NCI-H2171 (cell line): ENCODE data around the gene ZNHIT3.
"Not testable (repeated sequence)": the region's sequence is repeated elsewhere in the genome, so short reads cannot be mapped to it uniquely, and the experiment has no call there.

Source experiments
- DNase-seq: peaks from one replicate; lab custom pipeline; 2025; lab: John Stamatoyannopoulos, UW

Gene ZNHIT3

DNA sequence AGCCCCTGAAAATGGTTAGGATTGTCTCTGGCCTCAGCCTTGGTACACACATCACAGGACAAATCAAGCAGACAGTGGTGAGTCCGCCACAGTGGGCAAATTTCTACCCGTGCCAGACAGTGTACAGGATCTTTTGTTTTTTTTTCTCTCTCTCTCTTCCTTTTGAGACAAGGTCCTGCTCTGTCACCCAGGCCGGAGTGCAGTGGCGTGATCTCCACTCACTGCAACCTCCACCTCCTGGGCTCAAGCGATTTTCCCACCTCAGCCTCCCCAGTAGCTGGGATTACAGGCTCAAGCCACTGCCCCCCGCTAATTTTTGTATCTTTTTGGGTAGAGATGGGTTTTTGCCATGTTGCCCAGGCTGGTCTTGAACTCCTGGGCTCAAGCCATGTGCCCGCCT is 2.5 kb upstream of the ZNHIT3 start:
- not testable (repeated sequence) for DNase-seq

GRCh38 chr17:36485027-36485426 is 1.5 kb upstream of the ZNHIT3 start:
- no peak for DNase-seq

DNA sequence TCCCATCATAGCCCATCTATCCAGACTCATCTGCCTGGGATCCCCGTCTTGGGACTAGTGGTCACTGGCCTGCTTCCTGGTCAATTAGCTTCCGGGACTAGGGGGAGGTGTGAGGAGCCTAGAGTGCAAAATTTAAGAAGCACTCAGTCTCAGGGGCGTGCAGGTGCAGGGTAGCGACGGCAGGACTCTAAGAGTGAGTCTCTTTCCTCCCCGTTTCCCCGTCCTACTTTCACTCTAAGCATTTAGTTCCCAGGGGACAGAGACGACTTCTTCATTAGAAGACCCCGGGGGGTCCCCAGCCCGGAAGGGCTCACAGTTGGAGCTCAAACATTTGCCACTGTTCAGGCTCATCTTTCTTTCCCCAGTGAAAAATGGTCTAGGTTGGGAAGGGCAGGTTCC is 677 bp upstream of the ZNHIT3 start:
- no peak for DNase-seq

GRCh38 chr17:36493956-36494355 is 7.5 kb downstream of the ZNHIT3 start:
- DNase-seq: no peak

DNA sequence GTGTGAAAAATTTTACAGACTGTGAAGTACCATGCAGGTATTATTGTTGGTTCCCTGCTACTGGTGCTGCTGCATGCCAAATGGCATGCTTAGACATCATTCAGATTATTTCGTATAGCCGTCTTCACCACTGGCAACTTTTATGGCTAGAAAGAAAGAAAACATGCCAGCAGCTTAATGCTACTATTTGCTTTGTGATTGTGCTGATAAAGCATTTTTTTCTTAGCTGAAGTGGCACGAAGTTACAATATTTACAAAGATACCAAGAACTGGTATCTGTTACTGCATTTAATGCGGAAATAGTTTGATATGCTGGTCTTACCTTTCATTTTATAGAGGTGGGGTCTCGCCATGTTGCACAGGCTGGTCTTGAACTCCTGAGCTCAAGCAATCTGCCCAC is 8.2 kb downstream of the ZNHIT3 start:
- no peak for DNase-seq

DNA sequence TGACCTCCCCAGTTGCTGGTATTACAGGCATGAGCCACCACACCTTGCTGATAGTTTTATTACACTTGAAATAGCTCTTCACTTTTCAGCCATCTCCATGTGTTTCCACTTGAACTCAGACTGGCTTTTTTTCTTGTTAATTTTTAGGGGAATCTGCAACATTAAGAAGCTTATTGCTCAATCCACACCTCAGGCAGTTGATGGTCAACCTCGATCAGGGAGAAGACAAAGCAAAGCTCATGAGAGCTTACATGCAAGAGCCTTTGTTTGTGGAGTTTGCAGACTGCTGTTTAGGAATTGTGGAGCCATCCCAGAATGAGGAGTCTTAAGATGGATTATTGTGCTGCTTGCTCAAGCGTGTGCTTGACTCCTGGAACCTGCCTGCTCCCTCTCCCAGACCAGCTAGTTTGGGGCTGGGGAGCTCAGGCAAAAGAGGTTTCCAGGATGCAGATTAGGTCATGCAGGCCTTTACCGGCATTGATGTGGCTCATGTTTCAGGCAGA is 8.6 kb downstream of the ZNHIT3 start:
- DNase-seq: no peak

GRCh38 chr17:36496018-36496789 is 9.7 kb downstream of the ZNHIT3 start:
- no peak for DNase-seq

DNA sequence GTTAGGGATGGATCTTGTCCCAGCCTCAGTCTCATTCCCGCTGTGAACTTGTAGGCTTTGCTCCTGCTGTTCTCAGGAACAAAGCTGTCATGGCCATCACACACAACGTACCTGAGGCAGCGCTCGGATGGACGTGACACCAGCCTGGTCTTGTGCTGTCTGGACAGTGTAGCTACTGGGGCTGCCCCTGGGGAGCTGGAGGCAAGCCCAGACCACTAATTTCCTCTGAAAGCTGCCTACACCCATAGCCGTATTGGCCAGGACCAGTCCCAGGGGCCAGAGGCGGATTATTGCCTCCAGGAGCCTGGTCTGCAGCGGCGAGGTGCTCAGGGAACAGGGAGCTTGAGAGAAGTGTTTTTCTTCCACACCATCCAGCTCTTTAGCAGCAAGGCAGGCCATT is 11.7 kb downstream of the ZNHIT3 start:
- DNase-seq: no peak

DNA sequence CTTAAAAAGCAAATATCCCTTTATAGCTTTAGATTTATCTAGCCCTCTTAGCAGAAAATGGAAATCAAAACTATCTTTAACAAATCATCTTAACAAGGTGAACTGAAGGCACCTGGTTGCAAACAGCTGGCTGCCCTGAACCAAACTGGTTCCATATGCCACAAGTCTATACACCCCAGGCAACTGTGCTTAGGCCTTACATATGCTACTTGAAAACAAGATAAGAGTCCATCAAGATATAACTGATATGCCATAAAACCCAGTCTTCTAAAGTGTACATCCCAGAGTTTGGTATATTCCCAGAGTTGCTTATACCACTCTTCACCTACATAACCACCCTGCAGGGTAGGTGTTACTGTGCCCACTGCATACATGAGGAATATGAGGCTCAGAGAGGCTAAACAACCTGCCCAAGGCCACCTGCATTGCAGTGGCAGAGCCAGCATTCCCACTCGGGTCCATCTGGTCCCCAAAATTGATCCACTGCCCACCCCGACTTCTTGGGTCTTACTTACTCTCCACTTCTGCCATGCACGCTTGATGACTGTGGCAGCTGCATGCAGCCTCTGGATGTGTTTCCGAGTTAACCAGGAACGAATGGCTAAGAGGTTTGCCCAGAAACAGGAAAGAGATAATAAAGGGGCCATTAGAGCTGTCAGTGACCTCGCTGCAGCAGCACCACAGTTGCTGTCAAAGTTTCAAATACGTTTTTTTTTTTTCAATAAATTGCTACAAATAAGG is 12.2 kb downstream of the ZNHIT3 start:
- DNase-seq: no peak

DNA sequence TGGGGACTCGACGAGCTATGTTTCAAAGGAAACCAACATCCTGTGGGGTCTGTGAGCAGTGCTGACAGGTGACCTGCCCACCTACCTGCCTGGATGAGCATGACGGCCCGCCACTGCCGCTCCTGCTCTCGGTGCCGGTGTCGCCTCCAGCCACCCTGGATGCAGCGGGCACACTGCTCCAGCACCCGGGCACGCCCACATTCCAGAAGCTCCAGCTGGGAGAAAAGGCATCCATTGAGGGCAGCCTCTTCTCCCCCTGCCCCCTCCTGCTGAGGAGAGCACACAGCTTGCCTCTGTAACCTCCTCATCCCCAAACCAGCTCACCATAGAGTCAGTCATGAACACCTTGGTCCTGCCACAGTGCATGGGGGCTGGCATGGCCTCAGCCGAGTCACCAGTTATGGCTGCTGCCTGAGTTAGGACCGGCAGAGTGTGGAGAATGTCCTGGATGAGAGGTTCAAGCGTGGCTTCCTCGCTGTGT is 14.3 kb downstream of the ZNHIT3 start:
- no peak for DNase-seq

DNA sequence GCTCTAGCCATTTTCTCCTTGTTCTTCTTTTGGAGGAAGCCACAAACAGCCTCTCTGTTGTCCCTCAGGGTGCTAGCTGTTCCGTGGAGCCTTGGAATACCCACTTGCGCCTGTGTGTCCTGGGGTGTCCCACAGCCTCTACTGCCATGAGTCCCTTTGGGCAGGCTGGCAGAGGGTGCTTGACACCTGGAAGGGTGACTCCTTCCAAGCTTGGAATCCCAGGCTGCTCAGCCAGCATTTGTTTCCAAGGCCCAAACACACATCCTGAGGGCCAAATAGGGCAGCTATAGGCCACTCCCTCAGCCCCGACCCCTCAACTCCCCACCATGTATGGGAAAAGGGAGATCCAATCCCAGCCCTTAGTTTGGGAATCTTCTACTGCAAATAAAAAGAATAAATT is 14.9 kb downstream of the ZNHIT3 start:
- DNase-seq: no peak

- no peak for DNase-seq
These were observed 15.5 kb downstream of the ZNHIT3 start for GRCh38 chr17:36501963-36502362.

GRCh38 chr17:36503456-36504155 is 17.1 kb downstream of the ZNHIT3 start:
- no peak for DNase-seq

- no peak for DNase-seq
These were observed 17.7 kb downstream of the ZNHIT3 start for GRCh38 chr17:36504156-36504545.

DNA sequence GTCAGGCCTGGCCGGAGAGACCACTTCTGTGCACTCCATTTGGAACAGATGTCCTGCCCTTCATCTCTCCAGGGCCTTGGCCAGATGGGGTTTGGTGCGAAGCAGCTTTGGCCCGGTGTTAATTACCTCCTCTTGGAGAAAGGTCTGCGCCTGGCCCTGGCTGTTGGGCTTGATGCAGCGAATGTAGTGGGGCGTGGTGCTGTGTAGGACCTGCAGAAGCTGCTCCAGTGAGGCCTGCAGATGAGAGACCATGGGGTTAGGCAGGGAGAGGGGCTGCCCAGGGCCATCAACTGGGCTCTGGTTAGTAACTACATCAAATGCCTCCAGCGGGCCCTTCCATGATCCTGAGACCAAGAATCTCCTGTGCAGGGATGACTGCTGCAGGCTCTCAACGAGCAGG is 18.7 kb downstream of the ZNHIT3 start:
- DNase-seq: no peak

DNA sequence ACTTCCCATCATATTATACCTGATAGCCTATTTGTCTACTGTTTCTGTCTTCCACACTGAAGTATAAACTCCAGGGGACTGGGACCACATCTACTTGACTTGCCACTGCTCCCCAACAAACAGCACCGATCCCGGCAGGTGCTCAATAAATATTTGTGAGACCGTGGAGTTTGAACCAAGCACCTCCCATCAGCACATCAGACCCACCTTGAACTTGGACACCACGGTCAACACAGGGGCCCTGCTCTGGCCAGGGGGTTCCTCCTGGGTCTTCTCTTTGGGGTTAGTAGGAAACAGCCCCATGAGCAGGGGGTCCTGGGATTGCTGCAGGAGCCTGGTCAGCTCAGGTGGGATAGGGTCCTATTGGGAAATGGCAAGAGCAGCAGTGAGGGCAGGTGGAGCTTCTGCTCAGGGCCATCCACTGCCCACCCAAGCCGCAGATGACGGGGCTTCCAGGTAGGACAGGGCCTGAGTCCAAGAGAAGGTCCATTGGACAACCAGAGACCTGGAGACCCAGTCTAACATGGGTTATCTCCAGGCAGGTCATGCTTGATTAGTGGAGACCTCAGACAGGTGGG is 19.9 kb downstream of the ZNHIT3 start:
- no peak for DNase-seq

DNA sequence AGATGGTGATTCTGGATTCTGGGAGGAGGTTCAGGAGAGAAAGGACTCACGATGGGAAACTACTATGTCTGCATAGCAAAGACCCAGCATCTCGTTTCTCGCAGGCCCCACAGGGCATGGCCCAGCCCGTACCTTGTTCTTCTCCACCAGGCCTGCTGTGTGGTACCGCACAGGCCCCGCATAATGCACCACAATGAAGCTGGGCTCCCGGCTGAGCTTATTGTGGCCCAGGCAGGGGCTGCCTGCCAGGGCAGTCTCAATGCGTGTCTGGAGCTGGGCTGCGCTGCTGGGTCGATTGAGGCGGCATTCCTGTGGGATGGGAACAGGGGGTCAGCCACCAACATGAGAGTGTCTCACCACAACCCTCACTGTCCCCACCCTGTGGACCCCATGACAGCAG is 20.4 kb downstream of the ZNHIT3 start:
- no peak for DNase-seq

DNA sequence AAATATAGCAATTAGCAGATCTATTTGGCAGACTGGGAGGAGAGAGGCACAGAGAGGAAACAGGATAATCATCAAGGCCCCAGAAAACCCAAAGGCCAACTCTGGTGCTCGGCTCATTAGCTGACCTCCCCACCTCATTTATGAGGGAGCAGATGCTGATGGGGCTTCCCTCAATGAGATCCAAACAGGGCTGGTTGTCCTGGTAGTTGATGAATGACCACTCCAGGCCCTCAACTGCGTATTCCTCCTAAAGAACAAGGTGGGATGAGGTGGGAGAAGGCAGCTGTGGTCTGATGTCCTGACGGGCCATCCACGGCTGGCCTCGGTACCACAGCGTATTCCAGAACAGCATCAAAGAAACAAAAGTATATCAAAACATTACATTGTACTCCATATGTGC is 20.8 kb downstream of the ZNHIT3 start:
- DNase-seq: no peak

DNA sequence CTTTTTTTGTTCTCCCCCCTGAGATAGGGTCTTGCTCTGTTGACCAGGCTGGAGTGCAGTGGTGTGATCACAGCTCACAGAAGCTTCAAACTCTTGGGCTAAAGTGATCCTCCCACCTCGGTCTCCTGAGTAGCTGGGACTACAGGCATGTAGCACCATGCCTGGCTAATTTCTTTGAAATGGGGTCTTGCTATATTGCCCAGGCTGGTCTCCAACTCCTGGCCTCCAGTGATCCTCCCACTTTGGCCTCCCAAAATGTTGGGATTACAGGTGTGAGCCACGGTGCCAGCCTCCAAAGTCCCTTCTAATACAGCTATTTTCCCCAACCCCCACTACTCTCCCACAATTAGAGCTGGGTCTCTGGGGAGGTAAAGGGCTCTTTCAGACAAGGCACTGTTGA is 22.0 kb downstream of the ZNHIT3 start:
- DNase-seq: not testable (repeated sequence)

- DNase-seq: no peak
These were observed 22.9 kb downstream of the ZNHIT3 start for GRCh38 chr17:36509272-36509985.

GRCh38 chr17:36510636-36511035 is 24.2 kb downstream of the ZNHIT3 start:
- no peak for DNase-seq

DNA sequence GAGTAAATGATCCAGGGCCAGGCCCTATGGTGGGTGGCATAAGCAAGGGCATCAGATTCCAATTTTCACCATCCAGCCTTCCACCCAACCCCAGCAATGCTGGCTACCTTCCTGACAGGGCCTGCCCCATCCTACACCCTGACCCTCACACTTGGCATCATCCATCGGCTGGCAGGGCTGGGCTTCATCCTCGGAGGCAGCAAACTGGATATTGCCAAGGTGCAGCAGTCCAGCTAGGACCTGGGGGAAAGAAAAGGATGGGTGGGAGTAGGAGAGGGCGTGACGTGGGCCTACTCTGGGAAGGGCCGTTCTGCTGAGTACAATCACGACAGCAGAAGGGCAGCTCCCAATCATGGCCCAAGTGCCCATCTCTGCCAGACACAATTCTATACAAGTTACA is 24.7 kb downstream of the ZNHIT3 start:
- no peak for DNase-seq
